HG03571 (cell line): ENCODE measurements around the gene LRFN2.

ENCODE experiments used
- ATAC-seq: cut with Tn5 transposase; IDR thresholded peaks from one replicate; pipeline ENCODE4 v1.9.1; 2021; ENCODE audit not compliant: unreplicated experiment

LRFN2 gene

DNA sequence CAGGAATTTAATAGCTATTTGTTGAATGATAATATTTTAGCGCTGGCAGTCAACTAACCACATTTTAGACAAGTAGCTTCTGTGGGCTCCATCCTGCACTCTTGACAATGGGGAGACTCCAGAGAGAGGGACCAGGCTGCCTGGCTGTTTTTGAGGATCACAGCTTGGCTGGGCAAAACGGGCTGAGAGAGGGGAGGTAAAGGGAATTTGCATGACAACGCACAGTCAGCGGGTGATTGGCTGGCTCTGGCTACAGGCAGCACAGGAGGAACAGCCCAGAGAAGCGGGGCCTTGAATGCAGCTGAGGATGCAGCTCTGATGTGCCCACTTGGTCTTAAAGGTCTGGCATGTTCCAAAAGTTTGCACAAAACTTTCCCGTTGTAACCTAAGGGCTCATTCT lies 41.2 kb downstream of the LRFN2 start:
- no peak for ATAC-seq

DNA sequence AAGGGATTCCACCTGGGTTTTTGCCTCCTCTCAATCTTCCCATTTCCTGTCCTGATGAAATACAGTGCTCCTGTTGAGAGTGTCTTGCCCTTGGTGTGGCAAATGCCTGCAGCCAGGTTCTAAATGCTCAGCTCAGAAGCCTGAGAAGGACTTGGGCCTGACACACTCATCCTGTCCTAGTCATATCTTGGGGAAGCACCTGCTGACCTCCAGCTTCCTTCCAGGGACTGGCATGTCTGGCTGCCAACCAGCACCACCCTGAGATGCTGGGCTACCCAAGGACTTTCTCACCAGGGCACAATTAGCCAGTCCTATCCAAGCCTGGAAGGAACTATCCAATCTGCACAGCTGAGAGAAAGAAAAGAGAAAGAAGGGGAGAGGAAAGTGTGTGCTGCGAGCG lies 43.4 kb downstream of the LRFN2 start:
- no peak for ATAC-seq

DNA sequence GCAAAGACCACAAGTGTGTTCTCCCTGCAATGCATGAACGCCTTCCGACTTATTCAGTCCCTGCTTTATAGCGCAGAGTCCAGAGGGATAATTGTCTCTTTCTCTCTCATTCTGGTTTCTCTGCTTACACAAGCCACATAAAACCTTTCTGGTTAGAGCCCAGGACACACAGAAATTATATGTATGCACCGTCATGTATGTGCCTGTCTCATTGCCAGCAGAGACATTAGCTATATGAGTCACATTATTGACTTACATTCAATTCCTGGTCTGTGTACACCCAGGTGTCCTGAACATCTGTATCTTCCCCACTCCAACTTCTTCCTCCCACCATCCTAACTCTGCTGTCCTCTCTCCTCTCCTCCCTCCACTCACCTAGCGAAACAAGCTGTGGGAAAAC lies 44.0 kb downstream of the LRFN2 start:
- no peak for ATAC-seq

DNA sequence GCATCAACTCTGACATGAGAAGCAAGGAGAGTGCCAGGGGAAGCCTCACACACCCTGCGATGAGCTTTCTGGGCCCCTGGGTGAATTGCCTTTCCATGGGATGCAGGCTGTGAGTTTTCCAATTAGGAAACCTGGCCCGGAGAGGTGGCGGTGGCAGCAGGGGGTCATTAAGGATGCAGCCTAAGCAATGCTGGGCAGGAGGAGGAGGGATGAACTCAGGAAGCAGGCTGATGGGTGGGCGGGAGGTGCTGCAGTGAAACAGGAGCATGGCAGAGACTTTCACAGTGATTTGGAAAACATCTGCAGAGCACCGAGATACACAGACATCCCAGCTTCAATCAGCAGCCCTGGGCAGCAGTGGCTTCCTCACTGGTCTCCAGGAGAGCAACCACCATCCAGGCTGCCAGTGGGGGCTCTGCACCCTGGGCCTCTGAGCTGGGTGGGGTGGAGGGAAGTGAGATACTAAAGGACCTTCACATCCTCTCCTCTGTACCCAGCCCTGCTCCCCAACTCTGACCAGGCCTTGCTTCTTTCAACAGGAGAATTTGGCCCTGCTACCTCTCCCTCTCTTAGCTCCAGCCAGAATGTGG lies 44.9 kb downstream of the LRFN2 start:
- ATAC-seq = no peak

DNA sequence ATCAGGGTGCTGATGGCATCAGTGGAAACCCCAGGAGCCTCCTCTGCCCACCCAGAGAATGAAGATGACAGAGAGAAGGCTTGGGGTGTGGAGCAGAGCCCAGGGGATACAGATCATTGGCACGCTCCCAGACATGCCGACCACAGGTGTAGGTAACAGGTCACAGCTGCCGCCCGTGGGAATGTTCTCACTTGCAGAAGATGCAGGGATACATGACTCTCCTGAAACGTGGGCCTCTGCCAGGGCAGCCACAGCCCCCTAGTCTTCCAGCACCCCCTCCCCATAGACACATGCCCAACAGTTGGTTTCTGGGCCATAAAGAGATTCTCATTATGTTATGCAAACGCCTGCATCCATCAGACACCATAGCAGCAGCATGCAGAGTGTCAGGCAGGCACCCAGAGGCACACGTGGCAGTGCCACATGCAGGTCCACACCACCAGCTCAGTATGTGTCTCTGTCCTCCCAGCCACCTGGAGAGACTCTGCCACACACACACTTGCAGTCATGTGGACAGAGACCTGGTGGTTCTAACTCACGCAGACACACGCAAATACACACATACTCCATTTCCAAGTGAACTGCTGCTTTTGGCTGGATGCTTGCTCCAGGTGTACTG lies 45.5 kb downstream of the LRFN2 start:
- ATAC-seq = no peak

DNA sequence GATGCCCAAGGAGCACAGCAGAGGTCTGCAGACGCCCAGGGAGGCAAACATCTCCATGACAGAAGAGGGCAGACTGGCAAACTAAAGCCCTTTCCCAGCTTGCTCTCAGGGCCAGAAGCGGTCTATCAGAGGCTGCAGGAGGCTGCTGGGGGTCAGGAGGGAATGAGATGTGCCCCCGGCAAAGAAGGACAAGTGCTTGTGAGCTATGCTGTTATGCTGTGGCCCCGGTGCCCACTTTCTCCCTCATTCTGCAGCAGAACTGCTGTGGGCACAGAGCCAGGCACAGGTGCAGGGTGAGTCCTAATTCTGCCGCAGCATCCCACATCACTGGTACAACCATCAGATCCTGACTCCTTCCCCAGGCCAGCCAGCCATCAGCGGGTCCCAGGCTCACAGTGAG lies 46.4 kb downstream of the LRFN2 start:
- no peak for ATAC-seq

DNA sequence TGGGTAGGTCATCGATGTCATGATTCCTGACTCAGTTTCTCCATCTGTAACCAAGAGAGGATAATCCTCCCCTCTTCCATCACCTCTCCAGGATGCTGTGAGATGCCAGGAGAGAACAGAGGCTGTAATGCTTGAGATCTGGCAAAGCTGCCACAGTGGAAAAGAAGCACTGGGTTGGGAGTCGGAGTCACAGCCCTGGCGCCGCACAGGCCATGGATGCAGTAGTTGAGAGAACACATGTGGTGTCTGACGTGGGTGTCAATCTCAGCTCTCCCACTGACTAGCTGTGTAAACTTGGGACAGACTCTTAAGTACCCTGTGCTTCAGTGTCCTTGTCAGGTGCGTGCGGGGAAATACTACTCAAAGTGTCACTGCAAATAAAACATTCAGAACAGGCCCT lies 47.3 kb downstream of the LRFN2 start:
- ATAC-seq = no peak

DNA sequence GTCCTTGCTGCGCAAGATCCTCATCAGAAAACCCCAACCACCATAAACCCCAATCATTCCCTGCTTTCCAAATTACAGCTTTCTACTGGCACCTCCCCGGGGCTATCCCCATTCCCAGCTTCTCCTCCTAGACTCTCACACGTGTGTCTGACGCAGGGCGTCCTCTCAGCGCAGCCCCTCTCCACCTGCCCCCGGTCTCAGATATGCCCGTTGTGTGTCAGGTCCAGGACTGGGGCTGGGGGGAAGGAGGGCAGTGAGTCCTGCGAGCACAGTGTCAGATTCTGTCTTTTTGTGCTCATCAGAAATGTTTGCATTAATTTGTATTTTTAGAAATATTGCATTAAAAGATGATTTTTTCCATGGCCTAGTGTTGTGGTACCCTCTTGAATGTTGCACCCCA lies 48.6 kb downstream of the LRFN2 start:
- ATAC-seq = no peak

DNA sequence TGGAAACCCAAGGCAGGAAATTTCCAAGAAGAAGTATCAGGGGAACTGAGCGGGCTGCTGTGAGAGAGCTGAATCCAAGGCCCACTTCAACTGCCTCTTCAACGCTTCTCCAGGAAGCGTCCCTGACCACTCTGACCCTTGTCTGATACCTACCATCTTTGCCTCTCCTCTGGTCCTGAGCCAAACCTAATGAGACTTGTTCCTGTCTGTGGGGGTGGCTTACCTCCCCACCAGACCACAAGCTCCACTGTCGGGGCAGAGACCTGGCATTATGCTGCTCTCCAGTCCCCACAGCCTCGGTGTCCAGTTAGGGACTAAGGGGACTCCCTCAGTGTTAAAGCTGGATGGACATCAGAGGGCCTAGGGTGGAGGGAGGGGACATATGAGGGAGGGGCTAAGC lies 49.7 kb downstream of the LRFN2 start:
- no peak for ATAC-seq

DNA sequence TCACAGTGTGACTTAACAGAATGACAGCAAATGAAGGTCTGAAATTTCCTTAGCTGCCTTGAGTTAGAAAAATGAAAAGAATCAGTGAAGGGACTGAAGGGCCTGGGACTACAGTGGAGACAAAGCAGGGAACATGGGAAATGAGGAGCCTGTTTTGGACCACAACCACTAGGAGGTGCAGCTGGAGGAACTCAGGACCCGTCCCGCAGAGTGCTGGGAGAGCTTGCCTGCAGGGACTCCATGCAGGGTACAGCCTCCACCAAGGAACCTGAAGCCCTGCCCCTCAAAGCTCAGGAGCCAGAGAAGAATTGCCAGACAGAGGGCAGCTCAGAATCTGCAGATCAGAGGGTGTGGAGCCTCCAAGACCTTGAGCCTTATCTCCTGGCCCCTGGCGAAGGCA lies 50.7 kb downstream of the LRFN2 start:
- ATAC-seq = no peak

DNA sequence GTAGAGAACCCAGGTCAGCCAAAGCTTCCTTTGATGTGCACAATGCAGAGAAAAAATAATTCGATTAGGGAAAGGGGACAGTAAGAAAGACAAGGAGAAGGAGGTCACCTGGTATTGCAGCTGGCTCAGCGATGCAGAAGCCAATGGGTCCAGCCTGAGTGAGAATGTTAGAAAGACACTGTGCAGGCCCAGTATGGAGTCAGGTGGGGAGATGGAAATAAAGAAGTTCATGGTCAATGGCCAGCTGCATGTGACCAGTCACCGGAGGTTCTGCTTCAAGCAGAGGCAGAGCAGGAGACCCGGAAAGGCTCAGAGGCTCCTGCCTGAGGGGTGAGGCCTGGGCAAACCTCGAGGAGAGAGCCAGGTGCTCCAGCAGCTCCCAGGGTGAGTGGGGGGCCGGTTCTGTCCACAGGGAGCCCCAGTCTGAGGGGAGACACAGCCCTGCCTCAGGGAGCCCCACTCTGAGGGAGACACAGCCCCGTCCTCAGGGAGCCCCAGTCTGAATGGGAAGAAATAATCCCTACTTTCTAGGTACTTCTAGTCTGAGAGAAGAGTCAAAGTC lies 51.3 kb downstream of the LRFN2 start:
- no peak for ATAC-seq

DNA sequence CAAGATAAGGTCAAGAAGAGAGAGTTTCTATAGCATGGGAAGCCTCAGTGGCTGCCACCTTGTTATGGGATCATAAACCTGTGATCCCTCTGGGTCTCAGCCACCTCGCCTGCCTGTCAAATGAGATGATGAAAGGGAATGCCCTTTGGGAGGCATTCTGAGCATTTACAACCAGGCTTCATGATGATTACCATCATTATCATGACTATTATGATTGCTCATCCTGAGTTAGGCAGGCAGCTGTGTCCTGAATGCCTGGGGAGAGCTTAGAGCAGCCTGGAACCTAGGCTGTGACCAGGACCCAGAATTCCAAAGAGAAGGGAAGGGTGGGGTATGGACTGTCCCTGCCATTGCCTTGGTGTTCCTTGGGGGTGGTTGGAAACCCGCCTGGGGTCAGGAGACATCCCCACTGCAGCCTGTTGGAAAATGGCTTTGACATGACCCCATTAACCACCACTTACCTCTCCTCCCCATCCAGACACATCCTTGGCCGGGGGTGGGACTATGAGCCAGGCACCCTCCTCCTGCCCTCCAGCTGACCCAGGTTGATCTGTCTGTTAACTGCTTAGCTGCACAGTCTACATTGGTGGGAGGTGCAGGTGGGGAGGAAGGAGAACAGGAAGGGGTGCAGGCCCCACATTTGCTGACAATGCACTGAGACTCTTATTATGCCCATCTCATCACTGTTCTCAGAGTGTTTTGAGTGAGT lies 51.9 kb downstream of the LRFN2 start:
- no peak for ATAC-seq

DNA sequence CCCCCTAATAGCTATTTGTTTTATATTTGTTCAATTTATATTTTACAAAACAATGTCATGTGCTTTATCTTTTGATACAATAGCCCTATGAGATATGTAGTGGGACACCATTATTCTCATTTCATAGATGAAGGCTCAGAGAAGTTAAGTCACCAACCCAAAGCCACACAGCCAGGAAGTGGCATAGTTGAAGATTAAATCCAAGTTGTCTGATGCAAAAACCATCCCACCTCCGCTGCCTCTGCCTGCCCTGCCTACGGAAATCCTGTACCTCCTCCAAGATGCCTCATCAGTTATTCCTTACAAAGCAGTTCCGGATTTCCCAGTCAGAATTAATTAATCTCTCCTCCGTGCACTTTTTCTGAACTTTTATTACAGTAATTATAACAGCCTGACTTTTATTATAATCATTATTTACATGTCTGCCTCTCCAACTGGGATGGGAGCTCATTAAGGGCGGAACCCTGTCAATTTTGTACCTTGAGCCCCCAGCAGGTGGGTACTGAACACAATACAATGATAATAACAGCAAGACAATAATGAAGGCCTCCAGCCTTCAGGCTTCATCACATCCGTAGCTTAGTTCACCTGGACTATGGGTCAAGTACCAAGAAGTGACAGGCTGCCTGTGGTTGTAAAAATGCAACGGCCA lies 54.7 kb downstream of the LRFN2 start:
- no peak for ATAC-seq

DNA sequence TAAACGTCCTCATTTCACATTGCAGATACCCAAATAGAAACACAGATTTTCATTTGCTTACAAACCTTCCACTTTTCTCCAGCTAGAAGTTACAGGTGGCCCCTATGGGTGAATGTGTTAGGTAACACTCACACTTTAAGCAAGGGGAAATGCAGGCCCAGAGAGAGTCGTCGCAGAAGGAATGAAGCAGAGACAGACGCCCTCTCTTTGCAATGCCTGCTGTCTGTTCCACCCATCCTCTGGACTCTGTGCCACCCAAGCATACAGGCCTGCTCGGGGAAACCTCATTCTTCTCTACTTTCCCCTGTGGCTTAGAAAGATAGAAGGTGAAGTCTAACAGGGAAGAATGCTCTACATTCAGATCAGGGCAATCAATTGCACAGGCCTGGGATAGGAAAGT lies 57.2 kb downstream of the LRFN2 start:
- ATAC-seq = no peak

DNA sequence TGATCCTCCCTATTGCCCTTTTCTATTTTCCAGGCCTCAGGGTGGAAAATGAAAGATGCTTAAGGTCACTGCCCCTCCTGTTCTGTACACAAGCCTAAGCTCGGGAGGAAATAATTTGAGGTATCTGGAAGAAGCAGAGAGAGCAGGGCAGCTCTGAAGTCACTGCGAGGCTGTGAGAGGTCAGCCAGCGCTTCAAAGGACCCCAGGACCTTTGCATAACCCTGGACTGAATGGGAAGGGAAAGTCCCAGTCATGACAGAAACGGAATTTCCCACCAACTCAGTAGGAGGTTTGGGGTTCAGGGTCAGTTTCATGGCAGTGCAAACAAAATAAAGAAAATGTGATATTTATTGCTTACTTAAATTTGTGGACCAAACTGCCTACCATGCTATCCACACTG lies 58.1 kb downstream of the LRFN2 start:
- ATAC-seq = no peak

DNA sequence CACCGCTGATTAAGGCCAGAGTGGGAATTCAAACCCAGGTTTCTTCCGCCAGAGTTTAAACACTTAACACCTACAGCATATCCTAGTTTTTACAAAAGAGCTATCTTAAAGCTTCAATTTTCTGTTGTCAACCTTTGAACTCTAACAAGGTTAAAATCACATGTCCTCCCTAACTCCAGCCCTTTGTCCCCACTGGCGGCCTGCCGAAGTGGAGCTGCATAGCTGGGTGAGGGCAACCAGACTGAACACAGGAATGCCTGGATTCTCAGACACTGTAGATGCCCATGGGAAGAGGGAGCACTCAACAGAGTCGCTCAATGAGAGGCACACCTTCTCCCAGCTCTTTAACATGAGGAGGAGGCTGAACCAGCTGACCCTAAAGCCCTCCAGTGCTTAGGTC lies 59.1 kb downstream of the LRFN2 start:
- no peak for ATAC-seq

DNA sequence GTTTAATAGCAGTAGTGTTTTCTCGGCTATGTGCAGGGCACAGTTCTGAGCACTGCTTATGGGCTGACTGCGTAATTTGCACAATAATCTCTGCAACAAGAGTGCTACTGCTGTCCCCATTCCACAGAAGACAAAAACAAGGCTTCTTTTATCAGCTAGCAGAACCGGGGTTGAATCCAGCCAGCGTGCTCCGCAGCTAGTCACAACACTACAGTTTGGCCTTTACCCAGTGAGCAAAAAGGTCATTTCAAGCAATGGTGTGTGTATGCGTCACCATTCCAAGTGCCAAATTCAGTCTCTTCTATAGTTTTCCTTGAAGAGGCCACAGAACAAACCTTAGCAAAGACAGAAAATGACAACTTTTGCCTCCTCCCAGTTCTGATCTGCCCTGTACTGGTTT lies 61.1 kb downstream of the LRFN2 start:
- ATAC-seq = no peak

DNA sequence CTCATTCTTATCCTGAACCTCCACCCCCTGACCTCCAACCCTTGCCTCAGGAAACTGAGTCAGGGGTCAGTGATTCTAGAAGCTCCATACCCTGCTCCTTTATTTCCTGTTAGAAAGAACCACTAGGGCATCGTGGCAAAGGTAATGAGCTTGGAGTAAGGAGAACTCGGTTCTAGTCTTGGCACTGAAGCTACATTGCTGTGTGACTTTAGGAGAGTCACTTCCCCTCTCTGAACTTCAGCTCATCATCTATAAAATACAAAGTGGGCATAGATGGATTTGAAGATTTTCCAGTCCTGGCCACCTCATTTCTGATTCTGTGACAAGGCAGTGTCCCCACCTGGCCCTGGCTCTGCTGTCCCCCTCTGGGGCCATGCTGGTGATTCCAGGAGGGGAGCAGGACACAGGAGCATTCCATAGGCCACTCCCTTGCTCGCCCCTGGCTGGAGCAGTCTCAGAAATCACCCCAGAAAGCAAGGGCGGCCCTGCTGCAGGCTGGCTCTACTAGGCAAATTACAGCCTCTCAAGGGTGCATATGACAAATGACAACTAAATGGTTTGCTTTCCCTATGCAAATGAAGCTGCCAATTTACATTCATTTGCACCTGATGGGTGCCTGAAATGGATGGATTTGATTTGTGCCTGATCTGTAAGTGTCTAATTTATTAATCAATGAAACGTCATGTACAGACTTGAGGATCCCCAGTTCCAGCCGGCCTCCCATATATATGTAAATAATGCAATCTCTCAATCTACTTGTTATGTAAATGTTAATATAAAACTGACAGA lies 62.2 kb downstream of the LRFN2 start:
- ATAC-seq = no peak

DNA sequence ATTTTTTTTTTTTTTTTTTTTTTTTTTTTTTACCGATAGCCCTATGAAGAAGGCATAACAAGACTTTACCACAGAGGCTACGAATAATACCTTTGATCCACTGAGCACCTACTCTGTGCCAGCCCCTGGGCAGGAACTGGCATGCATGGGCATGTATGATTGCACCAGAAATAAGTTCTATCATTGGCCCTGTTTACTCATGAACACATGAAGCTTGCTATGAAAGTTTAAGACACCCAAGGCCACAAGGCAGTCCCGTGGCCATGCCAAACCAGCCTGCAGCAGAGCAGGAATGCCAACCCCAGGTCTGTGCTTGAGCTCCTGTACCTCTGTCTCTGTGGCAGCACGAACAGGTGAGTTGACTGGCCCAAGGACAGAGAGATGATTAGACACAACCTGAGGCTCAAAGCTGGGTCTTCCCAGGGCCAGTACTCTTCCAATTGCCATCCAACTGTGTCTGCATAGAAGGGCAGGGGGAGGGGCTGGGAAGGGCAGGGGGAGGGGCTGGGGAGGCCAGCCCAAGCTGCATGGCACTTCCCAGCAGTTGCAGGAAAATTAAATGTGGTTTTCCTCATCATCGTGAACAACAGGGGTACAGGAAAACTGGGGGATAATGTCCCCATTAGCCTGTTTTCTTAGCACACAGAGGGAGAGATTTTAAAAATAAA lies 63.5 kb downstream of the LRFN2 start:
- no peak for ATAC-seq

DNA sequence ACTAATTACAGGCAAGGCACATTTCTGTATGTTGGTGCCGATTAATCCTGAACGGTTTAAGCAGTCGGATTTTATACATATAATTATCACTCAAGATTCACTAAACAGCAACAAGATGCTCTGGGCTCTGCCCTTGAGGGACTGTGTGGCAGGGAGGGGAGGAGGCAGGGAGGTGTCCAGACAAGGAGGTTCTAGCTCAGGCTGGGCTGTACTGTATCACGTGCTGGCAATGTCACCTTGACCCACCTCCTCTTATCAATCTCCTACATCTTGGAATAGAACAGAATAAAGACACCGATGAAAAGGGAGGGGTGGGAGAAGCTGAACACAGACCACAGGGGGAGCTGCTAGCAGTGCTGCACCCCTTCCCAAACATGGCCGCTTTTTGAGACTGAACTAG lies 65.7 kb downstream of the LRFN2 start:
- ATAC-seq = no peak

DNA sequence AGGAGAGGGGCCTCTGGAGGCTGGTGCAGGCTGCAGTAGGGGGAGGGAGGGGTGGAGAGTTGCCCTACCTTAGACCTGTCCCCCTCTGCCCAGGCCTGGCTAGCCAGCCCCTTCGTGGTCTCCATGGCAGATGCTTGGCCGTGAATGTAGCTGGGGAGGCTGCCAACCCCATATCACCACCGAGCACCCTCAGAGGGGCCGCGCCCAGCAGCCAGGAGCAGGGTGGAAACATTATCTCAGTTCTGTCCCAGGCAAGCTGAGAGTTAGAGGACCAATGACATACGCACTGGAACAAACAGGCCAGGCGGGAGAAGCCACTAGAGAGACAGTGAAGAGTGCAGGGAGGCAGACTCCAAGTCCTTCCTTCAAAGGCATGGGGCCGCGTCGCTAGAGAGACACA lies 66.5 kb downstream of the LRFN2 start:
- no peak for ATAC-seq
